K562 (cell line): ENCODE data around the gene RELA. TPM values are rescaled to one million over a fixed set of nuclear protein-coding genes. Genes with fewer than 3 reads are reported as not detected.
A peak's percentile ranks its signal among the peaks of the same experiment; 100 is the strongest.

Experiments
- EGR1 ChIP-seq: fragments of 450-650 bp; conservative IDR thresholded peaks from 2 replicates; pipeline ENCODE4 v1.6.1; 2017; ENCODE audit warnings: mild to moderate bottlenecking
- ERF ChIP-seq: fragments of 450-650 bp; formaldehyde crosslinking; IDR thresholded peaks from 2 replicates; pipeline ENCODE4 v1.4.0; 2020; ENCODE audit warnings: mild to moderate bottlenecking, mixed read lengths
- ETV1 ChIP-seq: fragments of 450-650 bp; conservative IDR thresholded peaks from 2 replicates; pipeline ENCODE4 v1.6.1; 2016; ENCODE audit warnings: missing genetic modification characterization, control low read depth, low read depth, missing compliant biosample characterization
- EZH2 ChIP-seq: IDR thresholded peaks from 2 replicates; pipeline ENCODE4 v1.6.1; 2012; ENCODE audit warnings: low read depth, mild to moderate bottlenecking, inconsistent platforms, low read length, borderline replicate concordance
- HMG20B ChIP-seq: fragments of 250-450 bp; sonication (Bioruptor Pico); IDR thresholded peaks from 2 replicates; pipeline ENCODE4 v1.5.0; 2021; ENCODE audit warnings: mild to moderate bottlenecking
- LCOR ChIP-seq: sonication (generic); formaldehyde crosslinking; IDR thresholded peaks from 2 replicates; pipeline ENCODE4 v1.8.0; 2022; ENCODE audit warnings: mild to moderate bottlenecking, missing genetic modification reagents
- MBD1 ChIP-seq: fragments of 250-450 bp; sonication (Bioruptor Pico); IDR thresholded peaks from 2 replicates; pipeline ENCODE4 v1.8.0; 2022; ENCODE audit warnings: inconsistent platforms
- RBM25 ChIP-seq: fragments of 200-400 bp; formaldehyde crosslinking; IDR thresholded peaks from 2 replicates; pipeline ENCODE4 v1.6.1; 2018; ENCODE audit warnings: low read length, low read depth, moderate library complexity; ENCODE audit not compliant: severe bottlenecking
- SMARCC2 ChIP-seq: fragments of 450-650 bp; IDR thresholded peaks from 2 replicates; pipeline ENCODE4 v1.6.1; 2017; ENCODE audit warnings: antibody characterized with exemption, moderate library complexity, mild to moderate bottlenecking, low read depth
- TRIM28 ChIP-seq: fragments of 450-650 bp; IDR thresholded peaks from 2 replicates; pipeline ENCODE4 v1.6.1; 2017
- U2AF1 ChIP-seq: fragments of 200-400 bp; formaldehyde crosslinking; optimal IDR thresholded peaks from 2 replicates; pipeline ENCODE3; 2017; ENCODE audit warnings: mild to moderate bottlenecking, low read depth, low read length, moderate library complexity
- ZBTB33 ChIP-seq: sonication (generic); formaldehyde crosslinking; IDR thresholded peaks from 2 replicates; pipeline ENCODE4 v1.8.1; 2023; ENCODE audit warnings: mild to moderate bottlenecking, missing genetic modification reagents
- ZNF12 ChIP-seq: sonication (generic); formaldehyde crosslinking; IDR thresholded peaks from 2 replicates; pipeline ENCODE4 v1.4.0; 2020; ENCODE audit warnings: mild to moderate bottlenecking, missing genetic modification reagents
- ZNF143 ChIP-seq: sonication (generic); formaldehyde crosslinking; IDR thresholded peaks from 2 replicates; pipeline ENCODE4 v1.9.0; 2022; ENCODE audit warnings: mild to moderate bottlenecking, missing genetic modification reagents
- ZNF232 ChIP-seq: sonication (generic); formaldehyde crosslinking; IDR thresholded peaks from 2 replicates; pipeline ENCODE4 v1.8.0; 2022; ENCODE audit warnings: mild to moderate bottlenecking, missing genetic modification reagents
- ZNF41 ChIP-seq: fragments of 250-450 bp; sonication (Bioruptor Pico); conservative IDR thresholded peaks from 2 replicates; pipeline ENCODE4 v1.4.0; 2020; ENCODE audit warnings: mild to moderate bottlenecking
- ZSCAN32 ChIP-seq: fragments of 450-650 bp; formaldehyde crosslinking; IDR thresholded peaks from 2 replicates; pipeline ENCODE4 v1.4.0; 2020; ENCODE audit warnings: mild to moderate bottlenecking, moderate library complexity
- polyA plus RNA-seq, 8 experiments: library from polyadenylated mRNA; depleted of rRNA in 4 of 8; stranded (reverse) in 5 of 8; unstranded in 3 of 8; fragments of >200 nt; fragmentation: Nextera tagmentation in 2 of 8; fragmentation: Illumina TruSeq in 1 of 8; extraction: Ambion mirVana in 2 of 8; extraction: Trizol in 1 of 8; gene quantifications; 2 replicates each; pipeline versions ENCODE4 v1.2.1 to v1.2.3, GENCODE V29; 2011 to 2014; ENCODE audit warnings: inconsistent platforms in 1 of 8, missing spikeins in 1 of 8
- total RNA-seq, 7 experiments: library from RNA; depleted of rRNA in 6 of 7; stranded (reverse); fragments of >200 nt in 6 of 7; fragmentation: Illumina TruSeq in 2 of 7; extraction: Trizol in 2 of 7; gene quantifications; 2 replicates each; pipeline versions ENCODE4 v1.2.1 to v1.2.3, GENCODE V29; 2011 to 2021; ENCODE audit warnings: low replicate concordance in 1 of 7
- TF ChIP-seq, protein P1 (sequence below): fragments of 450-650 bp; IDR thresholded peaks from 2 replicates; pipeline ENCODE4 v1.6.1; 2014; ENCODE audit warnings: low read depth, mild to moderate bottlenecking, moderate library complexity, borderline replicate concordance
- TF ChIP-seq, protein P2 (sequence below): sonication (generic); IDR thresholded peaks from 2 replicates; pipeline ENCODE4 v1.6.1; 2016

RELA gene
- total and polyA plus RNA-seq, 9 of the 15 experiments (the other 6 are each of a cell fraction or from before 2014, with no cell fraction given) = 6.0 to 67.4 (median 20.6) TPM

- TF ChIP-seq, protein P1, sequence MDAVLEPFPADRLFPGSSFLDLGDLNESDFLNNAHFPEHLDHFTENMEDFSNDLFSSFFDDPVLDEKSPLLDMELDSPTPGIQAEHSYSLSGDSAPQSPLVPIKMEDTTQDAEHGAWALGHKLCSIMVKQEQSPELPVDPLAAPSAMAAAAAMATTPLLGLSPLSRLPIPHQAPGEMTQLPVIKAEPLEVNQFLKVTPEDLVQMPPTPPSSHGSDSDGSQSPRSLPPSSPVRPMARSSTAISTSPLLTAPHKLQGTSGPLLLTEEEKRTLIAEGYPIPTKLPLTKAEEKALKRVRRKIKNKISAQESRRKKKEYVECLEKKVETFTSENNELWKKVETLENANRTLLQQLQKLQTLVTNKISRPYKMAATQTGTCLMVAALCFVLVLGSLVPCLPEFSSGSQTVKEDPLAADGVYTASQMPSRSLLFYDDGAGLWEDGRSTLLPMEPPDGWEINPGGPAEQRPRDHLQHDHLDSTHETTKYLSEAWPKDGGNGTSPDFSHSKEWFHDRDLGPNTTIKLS = no peak
- TF ChIP-seq ZNF143 (CRISPR knock-in tag) (0 out of 2 replicates have a peak, but pooled peaks have one; percentile 7), LCOR (CRISPR knock-in tag) (no peak), HMG20B (CRISPR knock-in tag) (no peak), MBD1 (no peak), SMARCC2 (no peak), ERF (CRISPR knock-in tag) (no peak), ZBTB33 (peak; percentile 94), EGR1 (no peak), ZNF232 (CRISPR knock-in tag) (no peak), ETV1 (tag) (no peak), U2AF1 (no peak), ZNF41 (no peak), TRIM28 (no peak), ZNF12 (CRISPR knock-in tag) (no peak), ZSCAN32 (CRISPR knock-in tag) (no peak), RBM25 (no peak), EZH2 (no peak)
- TF ChIP-seq, protein P2, sequence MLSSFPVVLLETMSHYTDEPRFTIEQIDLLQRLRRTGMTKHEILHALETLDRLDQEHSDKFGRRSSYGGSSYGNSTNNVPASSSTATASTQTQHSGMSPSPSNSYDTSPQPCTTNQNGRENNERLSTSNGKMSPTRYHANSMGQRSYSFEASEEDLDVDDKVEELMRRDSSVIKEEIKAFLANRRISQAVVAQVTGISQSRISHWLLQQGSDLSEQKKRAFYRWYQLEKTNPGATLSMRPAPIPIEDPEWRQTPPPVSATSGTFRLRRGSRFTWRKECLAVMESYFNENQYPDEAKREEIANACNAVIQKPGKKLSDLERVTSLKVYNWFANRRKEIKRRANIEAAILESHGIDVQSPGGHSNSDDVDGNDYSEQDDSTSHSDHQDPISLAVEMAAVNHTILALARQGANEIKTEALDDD = no peak
These were observed 12.0 kb downstream of the RELA start (continued) for GRCh38 chr11:65650547-65651338.
